ENCODE data around the gene FBXO21. TPM values are rescaled to one million over a fixed set of nuclear protein-coding genes. Genes with fewer than 3 reads are reported as not detected.

FBXO21 gene
- total and polyA plus RNA-seq, 2 donors (not counting 1 experiment from before 2014, with no cell fraction given) = 28.2 to 55.7 TPM

- TF ChIP-seq CTCF (IDR thresholded peaks at IDR 0.05) = no peak
- no peak for TF ChIP-seq EZH2 (IDR thresholded peaks at IDR 0.05; ENCODE audit: borderline replicate concordance, insufficient read depth, low read depth, low read length, poor library complexity, severe bottlenecking)
- ChIA-PET POLR2A (no interaction called here), CTCF (no interaction called here)
- H3K27me3 ChIP-seq (replicated peaks in 1 of 4; ENCODE audit: control extremely low read depth in 1 of 4, control insufficient read depth in 3 of 4, insufficient read depth in 4 of 4, low read length in 3 of 4) = peaks cover 0 to 12% (median 6%) of the 10 kb centered on the region in 4 experiments
- H3K4me3 ChIP-seq (ENCODE audit: control extremely low read depth in 1 of 5, extremely low read depth in 1 of 5, insufficient read depth in 1 of 5, low read depth in 2 of 5, low read length in 4 of 5) = no peak overlapping the region
- Mint-ChIP-seq H3K27ac (no peak overlapping the region), H3K4me3 (peak overlapping the region; percentile 89), H3K4me1 (peaks cover 25% of the 10 kb centered on the region), H3K9me3 (ENCODE audit: insufficient read depth) (no peaks in the 10 kb centered on the region), H3K27me3 (peaks cover 14% of the 10 kb centered on the region)
- H3K36me3 ChIP-seq (replicated peaks in 1 of 2; ENCODE audit: control extremely low read depth in 1 of 2, control insufficient read depth in 1 of 2, extremely low read depth in 1 of 2, insufficient read depth in 2 of 2, low read length in 1 of 2) = no peaks in the 10 kb centered on the region
- WGBS (ENCODE audit: insufficient coverage) = 67% methylated on average over 1 of the region's 2 CpGs
- peaks cover 13 to 18% of the 10 kb centered on the region in 2 donors for H3K4me1 ChIP-seq (ENCODE audit: control insufficient read depth in 2 of 2, insufficient read depth in 2 of 2, low read length in 2 of 2)
- ATAC-seq (ENCODE audit: low read depth) (no peak), DNase-seq (no peak)
- H3K79me2 ChIP-seq (ENCODE audit: control insufficient read depth, insufficient read depth, low read length) = peaks cover 38% of the 10 kb centered on the region
- H4K20me1 ChIP-seq (ENCODE audit: control insufficient read depth, insufficient read depth, low read length, poor library complexity, severe bottlenecking) = peaks cover 8% of the 10 kb centered on the region
- peak overlapping the region; percentile 83 for H2AFZ ChIP-seq (ENCODE audit: insufficient read depth, low read depth, low read length, poor library complexity, severe bottlenecking)
- H3K27ac ChIP-seq (ENCODE audit: low read length in 2 of 2) = no peak overlapping the region
- H3K9me3 ChIP-seq (ENCODE audit: control extremely low read depth in 1 of 3, control insufficient read depth in 2 of 3, insufficient read depth in 1 of 3, low read length in 2 of 3) = no peaks in the 10 kb centered on the region
- H3K9ac ChIP-seq (ENCODE audit: low read length) = no peak overlapping the region
- no peak overlapping the region for H3K4me2 ChIP-seq (replicated peaks; ENCODE audit: low read depth, low read length, poor library complexity, severe bottlenecking)
- intact Hi-C loops (cut with micrococcal nuclease) = loop anchor here (5.0 kb wide), 1 partner anchor 1045 kb away; no protein-coding TSS in a partner anchor
Observed at GRCh38 chr12:117192057-117192456, 1.8 kb upstream of the FBXO21 start.

- H3K9me3 Mint-ChIP-seq (ENCODE audit: insufficient read depth) = no peaks in the 10 kb centered on the region
- Histone ChIP-seq H3K4me1 (ENCODE audit: control insufficient read depth in 2 of 2, insufficient read depth in 2 of 2, low read length in 2 of 2) (peaks cover 13 to 18% of the 10 kb centered on the region in 2 donors), H3K27me3 (replicated peaks in 1 of 4; ENCODE audit: control extremely low read depth in 1 of 4, control insufficient read depth in 3 of 4, insufficient read depth in 4 of 4, low read length in 3 of 4) (peaks cover 0 to 5% (median 3%) of the 10 kb centered on the region in 4 experiments), H4K20me1 (ENCODE audit: control insufficient read depth, insufficient read depth, low read length, poor library complexity, severe bottlenecking) (peaks cover 8% of the 10 kb centered on the region), H3K79me2 (ENCODE audit: control insufficient read depth, insufficient read depth, low read length) (peaks cover 44% of the 10 kb centered on the region), H3K27ac (ENCODE audit: low read length in 2 of 2) (peak overlapping the region; percentile 51 to 66), H3K9me3 (ENCODE audit: control extremely low read depth in 1 of 3, control insufficient read depth in 2 of 3, insufficient read depth in 1 of 3, low read length in 2 of 3) (no peaks in the 10 kb centered on the region), H3K4me2 (replicated peaks; ENCODE audit: low read depth, low read length, poor library complexity, severe bottlenecking) (peak overlapping the region; percentile 79), H3K4me3 (ENCODE audit: control extremely low read depth in 1 of 5, extremely low read depth in 1 of 5, insufficient read depth in 1 of 5, low read depth in 2 of 5, low read length in 4 of 5) (peak overlapping the region; percentile 32 to 87 (median 82)), H2AFZ (ENCODE audit: insufficient read depth, low read depth, low read length, poor library complexity, severe bottlenecking) (peak overlapping the region; percentile 83), H3K36me3 (replicated peaks in 1 of 2; ENCODE audit: control extremely low read depth in 1 of 2, control insufficient read depth in 1 of 2, extremely low read depth in 1 of 2, insufficient read depth in 2 of 2, low read length in 1 of 2) (peaks cover 0 to 17% of the 10 kb centered on the region in 2 experiments), H3K9ac (ENCODE audit: low read length) (peak overlapping the region; percentile 82)
- H3K4me3 Mint-ChIP-seq = peak overlapping the region; percentile 93
- peak; percentile 28 for ATAC-seq (ENCODE audit: low read depth)
- intact Hi-C loops (cut with micrococcal nuclease) = loop anchor here (5.0 kb wide), 1 partner anchor 1048 kb away; no protein-coding TSS in a partner anchor
- ChIA-PET CTCF (interaction anchor here (2.4 kb wide), 1 partner anchor 23 kb away, joined by 7 read pairs; no protein-coding TSS in a partner anchor), POLR2A (no interaction called here)
- H3K27me3 Mint-ChIP-seq = peaks cover 10% of the 10 kb centered on the region
- peak overlapping the region; percentile 97 for H3K27ac Mint-ChIP-seq
- peak; percentile 74 for DNase-seq
- H3K4me1 Mint-ChIP-seq = peaks cover 26% of the 10 kb centered on the region
- under 1% methylated on average over 52 of the region's 52 CpGs for WGBS (ENCODE audit: insufficient coverage)
- no peak for TF ChIP-seq CTCF (IDR thresholded peaks at IDR 0.05)
Observed at GRCh38 chr12:117189725-117190209, 503 bp downstream of the FBXO21 start.
